Measurements from ENCODE around the gene GOLGA5.

Gene GOLGA5

DNA sequence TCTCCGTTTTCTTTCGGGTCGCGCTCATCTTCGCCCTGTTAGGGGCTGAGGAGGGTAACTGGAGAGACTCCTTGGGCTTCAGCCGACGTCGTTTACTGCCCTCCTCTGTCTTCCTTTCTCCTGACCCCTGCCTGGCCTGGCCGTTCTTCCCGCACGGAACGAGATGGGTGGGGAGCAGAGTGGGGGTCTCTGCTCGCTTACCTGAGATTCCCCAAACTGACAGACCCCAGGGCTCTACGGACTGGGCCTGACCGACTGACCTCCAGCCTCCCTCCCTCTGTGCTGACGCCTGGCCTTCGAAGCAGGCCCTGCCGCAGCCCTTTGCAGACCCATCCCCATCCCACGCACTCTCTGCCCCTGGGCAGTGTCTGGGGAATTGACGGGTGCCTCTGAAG, 439 bp downstream of the GOLGA5 start:
- no peak for DNase-seq (ENCODE audit: extremely low read depth, insufficient read length)
- Histone ChIP-seq H3K4me3 (replicated peaks; ENCODE audit: low read depth, low read length) (peak overlapping the region; percentile 99), H3K36me3 (ENCODE audit: control insufficient read depth, insufficient read depth, low read length) (peaks cover 3% of the 10 kb centered on the region), H3K27me3 (replicated peaks; ENCODE audit: control insufficient read depth, insufficient read depth, low read length) (no peaks in the 10 kb centered on the region)
- no peak for TF ChIP-seq CTCF (IDR thresholded peaks at IDR 0.05; ENCODE audit: insufficient read depth, low read length, poor library complexity, severe bottlenecking)

GRCh38 chr14:92794961-92795360, 856 bp downstream of the GOLGA5 start:
- peak overlapping the region; percentile 99 for H3K4me3 ChIP-seq (replicated peaks; ENCODE audit: low read depth, low read length)
- H3K36me3 ChIP-seq (ENCODE audit: control insufficient read depth, insufficient read depth, low read length), result peaks cover 3% of the 10 kb centered on the region
- H3K27me3 ChIP-seq (replicated peaks; ENCODE audit: control insufficient read depth, insufficient read depth, low read length), result no peaks in the 10 kb centered on the region
- no peak for DNase-seq (ENCODE audit: extremely low read depth, insufficient read length)
- TF ChIP-seq CTCF (IDR thresholded peaks at IDR 0.05; ENCODE audit: insufficient read depth, low read length, poor library complexity, severe bottlenecking), result no peak

DNA sequence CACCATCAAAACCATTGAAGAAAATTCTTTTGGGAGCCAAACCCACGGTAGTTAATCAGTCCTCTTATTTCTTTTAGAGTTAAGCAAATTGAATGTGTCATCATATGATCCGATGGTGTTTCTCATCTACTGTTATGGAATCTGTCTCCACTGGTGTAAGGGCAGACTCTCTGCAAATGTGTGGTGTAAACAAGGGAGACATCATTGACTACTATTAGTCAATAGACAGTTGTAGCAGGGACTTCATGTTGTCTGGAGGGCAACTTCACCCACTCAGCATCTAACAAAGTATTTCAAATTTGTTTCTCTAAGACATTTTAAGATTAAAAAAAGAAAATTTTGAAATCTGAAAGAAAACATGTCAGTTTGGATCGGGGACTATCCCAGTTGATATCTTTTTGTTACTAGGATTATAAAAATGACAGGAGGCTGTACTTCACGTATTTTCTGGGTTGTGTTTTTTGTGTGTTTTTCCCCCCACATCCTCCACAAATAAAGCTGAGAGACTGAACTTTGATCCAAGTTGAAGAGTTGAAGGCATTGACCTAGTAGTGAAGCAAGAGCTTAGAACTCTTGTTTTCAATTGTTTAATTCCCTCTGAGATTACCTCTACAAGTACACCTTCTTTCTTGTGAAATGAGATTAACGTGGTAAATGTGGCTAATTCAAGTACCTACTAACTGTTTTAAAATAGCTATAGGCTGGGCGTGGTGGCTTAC, 4.0 kb downstream of the GOLGA5 start:
- no peak for DNase-seq (ENCODE audit: extremely low read depth, insufficient read length)
- Histone ChIP-seq H3K36me3 (ENCODE audit: control insufficient read depth, insufficient read depth, low read length) (peaks cover 3% of the 10 kb centered on the region), H3K4me3 (replicated peaks; ENCODE audit: low read depth, low read length) (no peak overlapping the region), H3K27me3 (replicated peaks; ENCODE audit: control insufficient read depth, insufficient read depth, low read length) (no peaks in the 10 kb centered on the region)
- no peak for TF ChIP-seq CTCF (IDR thresholded peaks at IDR 0.05; ENCODE audit: insufficient read depth, low read length, poor library complexity, severe bottlenecking)

GRCh38 chr14:92798811-92799210, 4.7 kb downstream of the GOLGA5 start:
- TF ChIP-seq CTCF (IDR thresholded peaks at IDR 0.05; ENCODE audit: insufficient read depth, low read length, poor library complexity, severe bottlenecking), result no peak
- Histone ChIP-seq H3K27me3 (replicated peaks; ENCODE audit: control insufficient read depth, insufficient read depth, low read length) (no peaks in the 10 kb centered on the region), H3K4me3 (replicated peaks; ENCODE audit: low read depth, low read length) (no peak overlapping the region), H3K36me3 (ENCODE audit: control insufficient read depth, insufficient read depth, low read length) (peaks cover 3% of the 10 kb centered on the region)
- DNase-seq (ENCODE audit: extremely low read depth, insufficient read length), result no peak

- DNase-seq (ENCODE audit: extremely low read depth, insufficient read length), result no peak
- Histone ChIP-seq H3K36me3 (ENCODE audit: control insufficient read depth, insufficient read depth, low read length) (peaks cover 3% of the 10 kb centered on the region), H3K4me3 (replicated peaks; ENCODE audit: low read depth, low read length) (no peak overlapping the region), H3K27me3 (replicated peaks; ENCODE audit: control insufficient read depth, insufficient read depth, low read length) (no peaks in the 10 kb centered on the region)
- no peak for TF ChIP-seq CTCF (IDR thresholded peaks at IDR 0.05; ENCODE audit: insufficient read depth, low read length, poor library complexity, severe bottlenecking)
Measured at GRCh38 chr14:92800012-92800411, 5.9 kb downstream of the GOLGA5 start.

DNA sequence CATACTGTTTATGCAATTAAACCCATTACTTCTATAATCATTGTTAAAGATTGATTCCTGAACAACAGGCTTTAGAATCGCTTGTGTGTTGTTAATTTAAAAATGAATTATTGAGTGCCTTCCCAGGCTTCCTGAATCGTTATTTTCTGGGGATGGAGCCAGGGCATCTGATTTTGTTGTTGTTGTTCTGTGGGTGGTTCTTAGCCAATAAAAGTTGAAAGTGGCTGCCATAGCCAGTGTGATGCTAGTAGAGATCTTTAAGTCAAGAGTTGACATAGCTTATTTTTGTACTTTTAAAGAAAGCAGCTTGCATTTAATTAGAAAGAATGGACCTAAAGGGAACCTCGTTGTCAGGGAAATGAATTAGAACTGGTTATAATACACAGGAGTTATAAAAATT, 6.4 kb downstream of the GOLGA5 start:
- no peak for TF ChIP-seq CTCF (IDR thresholded peaks at IDR 0.05; ENCODE audit: insufficient read depth, low read length, poor library complexity, severe bottlenecking)
- no peak overlapping the region for H3K4me3 ChIP-seq (replicated peaks; ENCODE audit: low read depth, low read length)
- peaks cover 3% of the 10 kb centered on the region for H3K36me3 ChIP-seq (ENCODE audit: control insufficient read depth, insufficient read depth, low read length)

More for the DNA sequence above, 6.4 kb downstream of the GOLGA5 start:
- DNase-seq (ENCODE audit: extremely low read depth, insufficient read length), result no peak
- H3K27me3 ChIP-seq (replicated peaks; ENCODE audit: control insufficient read depth, insufficient read depth, low read length), result no peaks in the 10 kb centered on the region
